CD4-positive, alpha-beta T cell treated with Interleukin-15 for 1 hour (primary cell): ENCODE measurements around the gene MEF2D.

Source experiments
- DNase-seq: peaks from one replicate; pipeline ENCODE4 v3.0.0-alpha.2; 2020

The MEF2D gene

DNA sequence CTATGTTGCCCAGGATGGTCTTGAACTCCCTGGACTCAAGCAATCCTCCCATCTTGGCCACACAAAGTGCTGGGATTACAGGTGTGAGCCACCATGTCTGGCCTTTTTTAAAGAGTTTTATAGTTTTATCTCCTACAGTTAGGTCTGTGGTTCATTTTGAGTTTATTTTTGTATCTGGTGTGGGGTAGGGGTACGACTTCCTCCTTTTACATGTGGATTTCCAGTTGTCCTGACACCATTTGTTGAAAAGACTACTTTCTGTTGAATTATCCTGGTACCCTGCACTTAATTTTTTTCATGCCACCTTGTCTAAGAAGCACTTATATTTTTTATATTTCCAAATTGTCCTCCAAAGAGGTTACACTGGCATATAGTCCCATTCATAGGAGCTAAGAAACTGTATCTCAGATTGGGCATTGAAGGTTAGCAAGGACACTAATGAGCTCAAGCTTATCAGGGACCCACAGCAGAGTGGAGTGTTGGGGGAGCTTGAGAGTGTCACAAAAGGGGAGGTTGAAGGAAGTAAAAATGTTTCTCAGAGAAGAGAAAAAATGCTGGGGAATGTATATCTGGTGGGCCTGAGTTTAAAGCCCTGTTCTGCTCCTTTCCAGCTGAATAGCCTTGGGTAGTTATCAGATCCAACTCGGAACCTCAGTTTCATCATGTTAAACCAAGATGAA, 23.4 kb upstream of the MEF2D start:
- DNase-seq = no peak

DNA sequence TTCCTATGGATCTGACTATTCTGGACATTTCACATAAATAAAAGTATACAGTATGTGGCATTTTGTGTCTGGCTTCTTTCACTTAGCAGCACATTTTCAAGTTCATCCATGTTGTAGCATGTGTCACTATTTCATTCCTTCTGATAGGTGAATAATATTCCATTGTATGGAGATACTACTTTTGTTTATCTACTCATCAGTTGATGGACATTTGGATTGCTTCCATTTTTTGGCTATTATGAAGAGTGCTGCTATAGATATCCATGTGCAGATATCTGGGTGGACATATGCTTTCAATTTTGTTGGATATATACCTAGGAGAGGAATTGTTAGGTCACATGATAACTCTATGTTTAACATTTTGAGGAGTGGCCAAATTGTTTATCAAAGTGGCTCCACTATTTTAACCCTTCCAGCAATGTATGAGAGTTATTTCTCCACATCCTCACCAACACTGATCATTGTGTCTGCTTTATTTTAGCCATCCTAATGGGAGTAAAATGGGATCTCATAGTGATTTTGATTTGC, 21.9 kb upstream of the MEF2D start:
- DNase-seq = no peak

GRCh38 chr1:156517748-156518147, 17.2 kb upstream of the MEF2D start:
- no peak for DNase-seq

DNA sequence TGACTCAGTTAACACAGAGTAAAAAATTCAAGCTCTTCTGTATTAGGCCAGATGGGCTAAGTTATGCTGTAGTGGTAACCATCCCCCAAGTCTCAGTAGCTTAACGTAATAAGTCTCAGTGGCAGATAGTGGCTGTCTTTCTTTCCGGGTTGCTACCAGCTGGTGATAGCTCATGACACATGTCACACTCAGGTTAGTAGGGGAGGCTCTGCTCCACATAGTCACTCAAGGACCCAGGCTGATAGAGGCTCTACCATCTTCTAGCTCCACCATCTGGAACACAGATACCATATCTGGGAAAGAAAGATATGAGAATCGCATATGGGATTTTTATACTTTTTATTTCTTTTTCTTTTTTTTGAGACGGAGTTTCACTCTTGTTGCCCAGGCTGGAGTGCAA, 16.2 kb upstream of the MEF2D start:
- no peak for DNase-seq

DNA sequence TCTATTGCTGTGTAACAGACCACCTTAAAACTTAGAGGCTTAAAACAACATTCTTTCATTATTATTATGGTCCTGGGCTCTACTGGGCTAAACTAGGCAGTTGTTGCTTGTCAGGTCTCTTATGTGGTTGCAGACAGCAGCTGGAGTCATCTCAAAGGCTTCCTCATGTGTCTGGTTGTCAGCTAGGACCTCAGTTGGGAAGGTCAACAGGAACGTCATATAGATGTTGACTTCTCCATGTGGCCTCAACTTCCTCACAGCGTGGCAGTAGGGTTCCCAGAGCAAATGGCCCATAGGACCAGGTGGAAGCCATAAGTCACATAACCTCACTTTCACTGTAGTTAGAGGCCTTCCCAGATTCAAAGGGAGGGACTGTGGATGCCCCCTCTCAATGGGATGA, 15.4 kb upstream of the MEF2D start:
- peak; percentile 37 for DNase-seq

DNA sequence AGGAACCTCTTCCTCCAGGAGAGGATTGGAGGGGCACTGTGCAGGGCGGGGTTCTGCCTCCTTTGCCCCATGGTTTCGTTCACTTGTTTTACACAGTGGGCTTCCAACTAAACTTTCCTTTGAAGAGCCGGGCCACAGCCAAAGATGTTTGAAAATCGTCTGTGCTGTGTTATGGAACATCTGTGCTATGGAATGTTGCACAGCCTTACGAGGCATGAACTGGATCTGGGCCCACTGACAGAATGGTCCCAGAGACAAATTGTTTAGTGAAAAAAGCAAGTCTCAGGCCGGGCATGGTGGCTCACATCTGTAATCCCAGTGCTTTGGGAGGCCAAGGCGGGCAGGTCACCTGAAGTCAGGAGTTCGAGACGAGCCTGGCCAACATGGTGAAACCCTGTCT, 12.6 kb upstream of the MEF2D start:
- DNase-seq = no peak

DNA sequence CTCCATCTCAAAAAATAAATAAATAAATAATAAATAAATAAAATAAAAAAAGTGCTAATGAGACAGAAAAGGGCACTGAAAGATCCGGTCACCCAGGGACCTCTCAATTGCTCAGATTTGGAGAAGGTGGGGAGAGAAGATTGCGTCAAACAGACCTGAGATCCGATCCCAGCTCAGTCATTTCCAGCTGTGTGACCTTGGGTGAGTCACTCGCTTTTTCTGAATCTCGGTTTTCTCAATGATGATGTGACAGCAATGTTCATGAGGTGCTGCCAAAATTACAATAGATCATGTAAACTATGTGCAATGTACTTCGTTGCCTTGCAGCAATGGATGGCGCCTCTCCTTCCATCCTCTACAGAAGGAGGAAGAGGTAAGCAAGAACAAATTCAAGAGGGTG, 11.1 kb upstream of the MEF2D start:
- DNase-seq = no peak

- no peak for DNase-seq
Measured at GRCh38 chr1:156510709-156511108, 10.1 kb upstream of the MEF2D start.

GRCh38 chr1:156509424-156510034, 9.0 kb upstream of the MEF2D start:
- DNase-seq = no peak

DNA sequence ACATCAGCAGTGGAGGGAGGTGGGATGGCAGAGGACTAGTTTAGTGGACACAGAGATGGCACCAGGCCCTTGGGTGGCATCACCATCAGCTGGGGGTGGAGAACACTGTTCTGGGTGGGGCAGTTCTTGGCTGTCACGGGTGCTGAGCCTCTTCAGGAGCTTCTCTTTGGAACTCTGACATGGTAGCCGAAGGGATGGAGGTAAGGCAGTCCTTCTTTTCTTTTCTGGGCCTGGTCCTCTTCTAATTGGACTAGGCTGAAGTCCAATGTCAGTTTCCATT, 8.3 kb upstream of the MEF2D start:
- no peak for DNase-seq

DNA sequence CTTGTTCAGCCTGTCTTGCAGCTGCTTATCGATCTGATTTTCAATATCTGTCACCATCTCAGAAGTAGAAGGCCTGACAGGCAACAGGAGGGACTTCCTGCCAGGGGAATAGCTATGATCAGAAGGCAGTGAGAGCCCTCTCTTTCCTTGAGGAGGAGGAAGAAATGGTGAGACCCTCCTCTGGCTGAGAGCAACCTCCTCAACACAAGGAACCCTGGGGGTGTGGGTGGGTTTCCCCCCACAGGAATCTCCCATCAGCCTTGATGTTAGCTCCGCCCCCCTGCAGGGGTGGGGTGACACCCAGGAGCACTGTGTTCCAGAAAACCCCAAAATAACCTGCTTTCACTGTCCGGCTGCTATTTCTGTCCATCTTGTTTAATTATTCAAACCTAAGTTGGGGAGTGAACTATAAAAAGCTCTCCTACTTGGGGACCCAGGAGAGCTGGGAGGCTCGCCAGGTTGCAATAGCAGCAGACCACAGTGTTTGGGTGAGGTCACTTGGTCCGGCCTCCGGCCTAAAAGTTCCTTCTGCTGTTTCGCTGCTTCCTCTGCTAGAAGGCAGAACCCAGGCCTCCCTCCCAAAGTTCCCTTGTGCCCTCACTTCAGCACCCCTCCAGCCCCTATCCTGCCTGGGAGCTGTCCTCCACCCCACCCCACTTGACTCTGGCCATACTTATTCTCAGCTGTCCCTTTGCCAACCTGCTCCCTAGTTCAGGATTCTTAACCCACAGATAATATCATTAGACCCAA, 7.8 kb upstream of the MEF2D start:
- peak; percentile 46 for DNase-seq

GRCh38 chr1:156506450-156506849, 5.9 kb upstream of the MEF2D start:
- DNase-seq = no peak

GRCh38 chr1:156505679-156506298, 5.2 kb upstream of the MEF2D start:
- DNase-seq = no peak

- peak; percentile 99 for DNase-seq
Measured at GRCh38 chr1:156504821-156505678, 4.5 kb upstream of the MEF2D start.

DNA sequence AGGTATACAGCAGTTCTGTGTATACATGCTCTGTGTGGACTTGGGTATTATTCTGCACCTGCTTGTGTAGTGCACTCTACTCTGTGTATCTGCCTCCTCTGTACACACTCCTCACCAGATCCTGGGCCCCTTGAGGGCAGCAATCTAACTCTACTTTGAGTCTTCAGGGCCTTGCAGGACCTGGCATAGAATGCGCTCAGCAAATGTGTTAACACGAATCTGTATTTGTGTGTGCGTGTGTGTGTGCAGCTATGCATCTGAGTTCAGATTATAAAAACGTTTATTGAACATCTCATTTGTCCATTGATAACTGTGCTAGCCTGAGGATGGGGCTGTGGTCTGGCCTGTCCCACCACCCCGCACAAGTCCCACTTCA, 3.9 kb upstream of the MEF2D start:
- peak; percentile 47 for DNase-seq

DNA sequence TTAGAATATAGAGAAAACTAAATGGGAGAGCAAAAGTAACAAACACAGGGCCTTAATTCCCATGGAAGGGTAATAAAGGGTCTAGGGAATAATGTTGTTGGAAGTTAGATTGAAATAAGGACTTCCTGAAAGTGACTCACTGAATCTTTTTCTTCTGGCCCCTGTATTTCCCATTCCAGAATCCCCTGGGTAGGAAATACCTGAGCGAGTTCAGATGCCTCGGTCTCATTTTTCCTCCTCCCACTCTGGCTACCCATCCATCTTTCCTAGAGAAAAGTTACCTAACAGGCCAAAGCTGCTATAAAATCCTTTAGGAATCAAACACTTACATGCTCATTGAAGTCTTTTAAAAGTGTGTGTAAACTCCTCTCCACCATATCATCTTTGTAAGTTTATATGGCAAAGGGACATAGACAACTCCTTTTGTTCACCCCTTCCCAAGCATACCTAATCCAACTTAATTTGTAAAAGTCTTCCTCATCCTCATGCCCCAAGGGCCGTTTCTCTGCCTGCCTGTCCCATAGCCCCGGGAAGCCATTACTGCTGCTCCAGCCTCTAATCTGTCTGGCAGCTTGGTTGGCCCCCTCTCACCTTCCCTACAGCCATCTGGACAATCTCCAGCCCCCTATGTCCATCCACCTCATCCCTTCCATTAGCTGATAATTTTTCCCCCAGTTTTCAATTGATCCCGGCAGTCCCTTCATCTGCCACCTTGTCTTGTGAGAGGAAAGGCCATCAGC, 3.3 kb upstream of the MEF2D start:
- no peak for DNase-seq

- DNase-seq = peak; percentile 54
Measured at GRCh38 chr1:156502894-156503697, 2.5 kb upstream of the MEF2D start.

DNA sequence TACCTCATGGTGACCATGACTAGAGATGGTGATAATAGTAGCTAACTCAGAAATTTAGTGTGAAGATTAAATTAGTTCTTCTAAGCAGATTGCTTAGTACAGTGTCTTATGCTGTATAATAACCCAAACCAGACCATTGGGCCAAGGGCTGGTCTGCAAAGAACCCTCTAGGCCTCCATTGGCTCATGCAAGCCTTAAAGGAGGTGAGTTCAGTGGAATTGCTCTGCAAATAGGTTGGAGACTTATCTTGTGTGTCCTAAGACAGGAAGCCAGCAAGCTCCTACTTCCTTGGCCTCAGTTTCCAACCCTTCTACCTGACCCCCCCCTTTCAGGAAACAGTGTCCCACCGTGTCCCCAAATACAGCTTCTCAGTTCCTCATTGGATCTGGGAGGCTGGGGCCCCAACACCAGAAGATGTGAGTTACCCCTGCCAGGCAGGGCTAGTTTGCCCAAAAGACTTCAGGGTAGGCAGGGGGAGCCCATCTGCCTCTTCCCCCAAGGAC, 1.9 kb upstream of the MEF2D start:
- no peak for DNase-seq

- DNase-seq = peak; percentile 93
Measured at GRCh38 chr1:156500793-156501506, 375 bp upstream of the MEF2D start.

DNA sequence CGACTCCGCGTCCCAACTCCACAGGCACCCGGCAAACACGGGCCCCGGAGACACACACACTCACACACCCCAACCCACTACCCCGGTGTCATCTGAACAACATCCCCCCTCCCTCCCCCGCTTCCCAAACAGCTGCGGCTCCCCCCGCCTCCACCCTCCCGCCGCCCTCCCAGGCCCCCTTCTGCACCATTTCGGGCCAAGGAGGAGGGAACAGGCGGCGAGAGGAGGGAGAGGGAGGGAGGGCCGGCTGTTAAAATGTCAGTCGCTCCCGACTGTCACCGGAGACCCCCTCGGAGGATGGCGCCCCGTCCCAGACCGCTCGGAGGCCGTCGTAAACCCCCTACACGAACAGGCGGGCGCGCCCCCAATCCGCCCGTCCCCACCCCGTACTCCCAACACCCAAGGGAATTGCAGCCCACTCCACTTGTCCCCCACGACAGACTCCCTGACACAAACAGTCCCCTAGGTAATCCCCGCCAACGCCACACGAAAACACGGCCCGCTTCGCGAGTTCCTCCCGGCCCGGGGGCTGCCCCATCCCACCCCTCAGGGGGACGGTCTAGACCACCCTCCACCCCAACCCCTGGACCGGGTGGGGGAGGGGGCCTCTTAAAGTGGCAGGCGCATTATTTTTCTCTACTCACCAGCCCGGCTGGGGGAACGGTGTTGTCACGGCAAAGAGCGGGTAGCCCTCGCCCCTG, 583 bp downstream of the MEF2D start:
- DNase-seq = peak; percentile 63
